LHCN-M2 (cell line): Measurements from ENCODE around the gene NEIL3. TPM values are rescaled to one million over a fixed set of nuclear protein-coding genes. Genes with fewer than 3 reads are reported as not detected.

Source experiments
- DNase-seq: peaks from one replicate; pipeline ENCODE4 v3.0.0-alpha.2; 2012; ENCODE audit warnings: low read depth
- total RNA-seq: library from RNA; depleted of rRNA; stranded (reverse); fragments of >200 nt; gene quantifications from 2 replicates; pipeline ENCODE4 v1.2.3, GENCODE V29; 2014; rRNA removed

Gene NEIL3
- total RNA-seq, 1 experiment from 2014 or later: 13.8 TPM

DNA sequence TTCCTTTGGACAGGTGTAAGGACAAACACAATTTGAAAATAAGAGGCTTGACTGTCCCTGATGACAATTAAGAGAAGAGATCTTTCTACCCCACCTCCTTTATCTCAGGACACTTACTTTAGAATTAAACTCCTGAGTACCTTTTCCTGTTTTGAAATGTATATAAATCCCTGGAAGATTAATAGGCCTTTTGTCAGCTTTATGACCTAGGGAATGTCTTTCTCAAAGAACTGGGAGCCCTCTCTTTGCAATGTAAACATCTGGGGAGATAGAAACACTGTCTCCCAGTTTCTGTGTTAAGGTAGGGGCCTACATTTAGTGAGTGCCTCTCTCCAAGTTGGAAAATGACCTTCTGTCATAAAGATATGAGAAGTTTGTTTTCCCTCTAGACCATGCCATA lies 100.9 kb downstream of the NEIL3 start:
- DNase-seq: no peak

DNA sequence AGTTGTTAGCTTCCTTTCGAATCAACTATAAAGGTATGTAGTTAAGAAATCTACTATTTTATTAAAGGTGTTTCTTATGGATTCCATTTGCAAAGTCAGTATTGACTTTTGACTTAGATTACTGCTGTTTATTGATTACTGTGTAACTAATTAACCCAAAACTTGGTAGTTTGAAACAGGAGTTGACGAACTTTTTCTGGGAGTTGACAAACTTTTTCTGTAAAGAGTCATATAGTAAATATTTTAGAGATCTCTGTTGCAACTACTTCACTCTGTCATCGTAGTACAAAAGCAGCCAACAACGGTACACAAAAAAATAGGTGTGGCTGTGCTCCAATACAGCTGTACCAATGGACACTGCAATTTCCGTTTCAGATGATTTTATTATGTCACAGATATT lies 102.3 kb downstream of the NEIL3 start:
- no peak for DNase-seq

Other genes starting within 250 kb of the NEIL3 start
- gene AGA, start 132.6 kb downstream of the NEIL3 start, total RNA-seq: 10.9 and 11.4 TPM in 2 replicates